Uterus (tissue), 4 donors: ENCODE measurements around the gene ANKRD55. TPM values are rescaled to one million over a fixed set of nuclear protein-coding genes. Genes with fewer than 3 reads are reported as not detected.

Source experiments
- DNase-seq, 2 donors: peaks; one replicate each; pipeline ENCODE4 v3.0.0-alpha.2; 2019 to 2020
- H3K27ac ChIP-seq, 2 donors: fragments of 200-600 bp; sonication (generic); 1 replicate in 1 of 2; 2 replicates in 1 of 2; pipeline ENCODE4 v1.5.1; 2016 to 2018
- H3K27me3 ChIP-seq, 2 donors: fragments of 200-600 bp; sonication (generic); one replicate each; pipeline ENCODE4 v1.5.1; 2018 to 2019; ENCODE audit warnings: control low read depth in 1 of 2
- H3K36me3 ChIP-seq, 2 donors: fragments of 200-600 bp; sonication (generic); one replicate each; pipeline ENCODE4 v1.5.1; 2019; ENCODE audit warnings: control low read depth in 1 of 2
- H3K4me1 ChIP-seq, 2 donors: fragments of 200-600 bp; sonication (generic); one replicate each; pipeline ENCODE4 v1.5.1; 2018 to 2019; ENCODE audit warnings: control low read depth in 1 of 2
- H3K4me3 ChIP-seq, 2 donors: fragments of 200-600 bp; sonication (generic); 1 replicate in 1 of 2; 2 replicates in 1 of 2; pipeline ENCODE4 v1.5.1; 2018 to 2019; ENCODE audit warnings: mild to moderate bottlenecking in 1 of 2
- H3K9me3 ChIP-seq, 2 donors: fragments of 200-600 bp; sonication (generic); one replicate each; pipeline ENCODE4 v1.5.1; 2019; ENCODE audit warnings: control low read depth in 1 of 2
- CTCF ChIP-seq, 4 experiments: fragments of 200-600 bp in 2 of 4; fragments of 450-650 bp in 2 of 4; sonication (generic) in 2 of 4; IDR thresholded peaks; one replicate each; pipeline ENCODE4 v1.5.1; 2016 to 2019; ENCODE audit warnings: antibody characterized with exemption in 4 of 4, mild to moderate bottlenecking in 2 of 4, moderate library complexity in 1 of 4
- POLR2A ChIP-seq, 2 donors: fragments of 450-650 bp; IDR thresholded peaks; one replicate each; pipeline ENCODE4 v1.6.1; 2016; ENCODE audit warnings: antibody characterized with exemption in 2 of 2, mild to moderate bottlenecking in 1 of 2, moderate library complexity in 1 of 2
- intact Hi-C: fragments of 100-400 bp; cut with DNase I; formaldehyde crosslinking; loops from one replicate; pipeline ENCODE4 v1.15.1; 2023; ENCODE audit warnings: low total_unique reads
- total RNA-seq, 4 donors: library from RNA; depleted of rRNA in 3 of 4; stranded (reverse); fragments of >200 nt in 3 of 4; gene quantifications; one replicate each; pipeline versions ENCODE4 v1.1.0 to v1.2.4, GENCODE V29; 2014 to 2023
- donor health status: DM: yes; HTN: yes; CAD: no.

Gene ANKRD55
- total RNA-seq, 4 donors from 2014 or later, result 0.55 TPM; not detected in 3

- DNase-seq, result no peak
- H3K4me1 ChIP-seq, result no peaks in the 10 kb centered on the region
- TF ChIP-seq POLR2A (IDR thresholded peaks at IDR 0.05), result no peak
- no peak for TF ChIP-seq CTCF (IDR thresholded peaks at IDR 0.05)
- no peaks in the 10 kb centered on the region for H3K9me3 ChIP-seq
- H3K27me3 ChIP-seq, result no peaks in the 10 kb centered on the region
- H3K27ac ChIP-seq, result no peak overlapping the region
- H3K36me3 ChIP-seq, result no peaks in the 10 kb centered on the region
- intact Hi-C loops, result no loop called here
- no peak overlapping the region for H3K4me3 ChIP-seq
Observed at GRCh38 chr5:56143373-56143714, 89.8 kb downstream of the ANKRD55 start.

- H3K36me3 ChIP-seq, result no peaks in the 10 kb centered on the region
- no peak overlapping the region for H3K27ac ChIP-seq
- DNase-seq, result no peak
- TF ChIP-seq CTCF (IDR thresholded peaks at IDR 0.05) (no peak), POLR2A (IDR thresholded peaks at IDR 0.05) (no peak)
- no peak overlapping the region for H3K4me3 ChIP-seq
- intact Hi-C loops, result no loop called here
- H3K27me3 ChIP-seq, result no peaks in the 10 kb centered on the region
- H3K9me3 ChIP-seq, result no peaks in the 10 kb centered on the region
- H3K4me1 ChIP-seq, result no peaks in the 10 kb centered on the region
Observed at GRCh38 chr5:56142614-56143372, 90.3 kb downstream of the ANKRD55 start.

DNA sequence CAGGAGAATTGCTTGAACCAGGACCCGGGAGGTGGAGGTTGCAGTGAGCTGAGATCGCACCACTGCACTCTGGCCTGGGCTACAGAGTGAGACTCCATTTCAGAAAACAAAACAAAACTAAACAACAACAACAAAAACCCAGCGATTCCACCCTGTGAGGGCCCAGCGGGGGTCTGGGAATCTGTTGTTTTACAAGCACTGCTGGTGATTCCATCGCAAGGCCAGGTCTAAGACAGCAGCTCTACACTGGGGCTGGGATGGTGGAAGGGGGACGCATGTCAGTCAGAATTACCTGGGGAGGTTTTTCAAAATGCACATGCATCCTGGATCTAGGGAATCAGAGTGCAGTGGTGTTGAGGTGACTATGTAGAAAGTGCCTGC lies 90.9 kb downstream of the ANKRD55 start:
- intact Hi-C loops, result no loop called here
- DNase-seq, result no peak
- no peak overlapping the region for H3K27ac ChIP-seq

GRCh38 chr5:56140073-56140472 lies 93.1 kb downstream of the ANKRD55 start:
- Histone ChIP-seq H3K4me1 (no peaks in the 10 kb centered on the region), H3K9me3 (no peaks in the 10 kb centered on the region), H3K4me3 (no peak overlapping the region), H3K27ac (no peak overlapping the region), H3K27me3 (no peaks in the 10 kb centered on the region), H3K36me3 (no peaks in the 10 kb centered on the region)
- no peak for TF ChIP-seq CTCF (IDR thresholded peaks at IDR 0.05)
- no peak for TF ChIP-seq POLR2A (IDR thresholded peaks at IDR 0.05)
- intact Hi-C loops, result no loop called here
- no peak for DNase-seq

More for the DNA sequence above, 90.9 kb downstream of the ANKRD55 start:
- Histone ChIP-seq H3K27me3 (no peaks in the 10 kb centered on the region), H3K36me3 (no peaks in the 10 kb centered on the region), H3K4me1 (no peaks in the 10 kb centered on the region), H3K4me3 (no peak overlapping the region), H3K9me3 (no peaks in the 10 kb centered on the region)
- TF ChIP-seq POLR2A (IDR thresholded peaks at IDR 0.05) (no peak), CTCF (IDR thresholded peaks at IDR 0.05) (no peak)

GRCh38 chr5:56130664-56131063 lies 102.5 kb downstream of the ANKRD55 start:
- no peak overlapping the region for H3K27ac ChIP-seq
- no peaks in the 10 kb centered on the region for H3K36me3 ChIP-seq
- H3K27me3 ChIP-seq, result no peaks in the 10 kb centered on the region
- intact Hi-C loops, result no loop called here
- TF ChIP-seq POLR2A (IDR thresholded peaks at IDR 0.05), result no peak
- TF ChIP-seq CTCF (IDR thresholded peaks at IDR 0.05), result no peak
- H3K9me3 ChIP-seq, result no peaks in the 10 kb centered on the region
- no peaks in the 10 kb centered on the region for H3K4me1 ChIP-seq
- no peak overlapping the region for H3K4me3 ChIP-seq
- no peak for DNase-seq
